KMS-11 (cell line): ENCODE results near the gene PODNL1.

Source experiments
- H2AFZ ChIP-seq: fragments of 200-600 bp; sonication (generic); 2 replicates; pipeline ENCODE4 v1.6.1; 2016; ENCODE audit warnings: antibody characterized with exemption, mixed run types, low read depth
- H3K27ac ChIP-seq: fragments of 200-600 bp; sonication (generic); 2 replicates; pipeline ENCODE4 v1.6.1; 2016; ENCODE audit warnings: mild to moderate bottlenecking, mixed run types
- H3K27me3 ChIP-seq: fragments of 200-600 bp; sonication (generic); 2 replicates; pipeline ENCODE4 v1.6.1; 2017; ENCODE audit warnings: mild to moderate bottlenecking, low read depth, mixed run types, moderate library complexity; ENCODE audit not compliant: insufficient read depth
- H3K36me3 ChIP-seq: fragments of 200-600 bp; sonication (generic); 2 replicates; pipeline ENCODE4 v1.6.1; 2017; ENCODE audit warnings: mild to moderate bottlenecking, mixed run types; ENCODE audit not compliant: insufficient read depth
- H3K4me1 ChIP-seq: fragments of 200-600 bp; sonication (generic); 2 replicates; pipeline ENCODE4 v1.6.1; 2016; ENCODE audit warnings: mild to moderate bottlenecking, low read depth, mixed run types; ENCODE audit not compliant: poor library complexity, severe bottlenecking
- H3K4me2 ChIP-seq: fragments of 200-600 bp; sonication (generic); 2 replicates; pipeline ENCODE4 v1.7.0; 2016; ENCODE audit warnings: mild to moderate bottlenecking, mixed run types
- H3K4me3 ChIP-seq: fragments of 200-600 bp; sonication (generic); IDR thresholded peaks from 2 replicates; pipeline ENCODE4 v1.6.1; 2017; ENCODE audit warnings: low read depth, low read length, mixed read lengths; ENCODE audit not compliant: insufficient read depth
- H3K79me2 ChIP-seq: fragments of 200-600 bp; sonication (generic); 2 replicates; pipeline ENCODE4 v1.6.1; 2016; ENCODE audit warnings: low read depth, mixed run types; ENCODE audit not compliant: insufficient read depth
- H3K9ac ChIP-seq: fragments of 200-600 bp; sonication (generic); 2 replicates; pipeline ENCODE4 v1.6.1; 2016; ENCODE audit warnings: mild to moderate bottlenecking, mixed run types
- H4K20me1 ChIP-seq: fragments of 200-600 bp; sonication (generic); 2 replicates; pipeline ENCODE4 v1.6.1; 2016; ENCODE audit warnings: mild to moderate bottlenecking, mixed run types; ENCODE audit not compliant: insufficient read depth
- CTCF ChIP-seq: fragments of 200-600 bp; sonication (generic); conservative IDR thresholded peaks from 2 replicates; pipeline ENCODE4 v1.6.1; 2017; ENCODE audit warnings: low read depth, mild to moderate bottlenecking, antibody characterized with exemption, low read length, moderate library complexity, mixed read lengths

Gene PODNL1

GRCh38 chr19:13896227-13896626, 42.0 kb downstream of the PODNL1 start:
- Histone ChIP-seq H3K79me2 (no peaks in the 10 kb centered on the region), H3K4me3 (no peak overlapping the region), H3K36me3 (no peaks in the 10 kb centered on the region), H3K9ac (no peak overlapping the region), H3K27ac (no peak overlapping the region), H4K20me1 (no peaks in the 10 kb centered on the region), H2AFZ (no peak overlapping the region), H3K4me1 (no peaks in the 10 kb centered on the region), H3K27me3 (no peaks in the 10 kb centered on the region), H3K4me2 (no peak overlapping the region)
- TF ChIP-seq CTCF = no peak

- H3K79me2 ChIP-seq = no peaks in the 10 kb centered on the region
- no peaks in the 10 kb centered on the region for H4K20me1 ChIP-seq
- H2AFZ ChIP-seq = no peak overlapping the region
- TF ChIP-seq CTCF = no peak
- no peak overlapping the region for H3K4me2 ChIP-seq
- H3K4me1 ChIP-seq = no peaks in the 10 kb centered on the region
- no peaks in the 10 kb centered on the region for H3K27me3 ChIP-seq
- no peak overlapping the region for H3K9ac ChIP-seq
- no peak overlapping the region for H3K4me3 ChIP-seq
- no peak overlapping the region for H3K27ac ChIP-seq
- no peaks in the 10 kb centered on the region for H3K36me3 ChIP-seq
Measured at GRCh38 chr19:13894552-13894951, 43.7 kb downstream of the PODNL1 start.

- H3K27ac ChIP-seq = no peak overlapping the region
- no peak for TF ChIP-seq CTCF
- H3K4me2 ChIP-seq = no peak overlapping the region
- H3K27me3 ChIP-seq = no peaks in the 10 kb centered on the region
- no peak overlapping the region for H3K9ac ChIP-seq
- no peaks in the 10 kb centered on the region for H3K4me1 ChIP-seq
- H3K79me2 ChIP-seq = no peaks in the 10 kb centered on the region
- H4K20me1 ChIP-seq = no peaks in the 10 kb centered on the region
- no peak overlapping the region for H3K4me3 ChIP-seq
- H2AFZ ChIP-seq = no peak overlapping the region
- no peaks in the 10 kb centered on the region for H3K36me3 ChIP-seq
Measured at GRCh38 chr19:13892870-13893269, 45.3 kb downstream of the PODNL1 start.

- no peaks in the 10 kb centered on the region for H3K36me3 ChIP-seq
- no peaks in the 10 kb centered on the region for H3K79me2 ChIP-seq
- H3K4me2 ChIP-seq = no peak overlapping the region
- H3K4me3 ChIP-seq = no peak overlapping the region
- no peaks in the 10 kb centered on the region for H4K20me1 ChIP-seq
- H2AFZ ChIP-seq = no peak overlapping the region
- TF ChIP-seq CTCF = no peak
- H3K27me3 ChIP-seq = no peaks in the 10 kb centered on the region
- H3K9ac ChIP-seq = no peak overlapping the region
- H3K4me1 ChIP-seq = peaks cover 2% of the 10 kb centered on the region
- no peak overlapping the region for H3K27ac ChIP-seq
Measured at GRCh38 chr19:13890136-13890535, 48.1 kb downstream of the PODNL1 start.

- Histone ChIP-seq H3K9ac (no peak overlapping the region), H3K79me2 (no peaks in the 10 kb centered on the region), H4K20me1 (no peaks in the 10 kb centered on the region), H3K4me1 (peaks cover 16% of the 10 kb centered on the region), H2AFZ (no peak overlapping the region), H3K4me3 (no peak overlapping the region), H3K27me3 (no peaks in the 10 kb centered on the region), H3K4me2 (no peak overlapping the region), H3K27ac (no peak overlapping the region), H3K36me3 (no peaks in the 10 kb centered on the region)
- TF ChIP-seq CTCF = no peak
Measured at GRCh38 chr19:13888281-13888680, 49.9 kb downstream of the PODNL1 start.
